Anterior cingulate cortex (tissue), 58 donors: ENCODE data around the gene XDH.

Experiments used
- DNase-seq, 58 donors: peaks; one replicate each; lab custom pipeline; 2025; lab: John Stamatoyannopoulos, UW

The XDH gene

GRCh38 chr2:31404302-31404701, 10.2 kb downstream of the XDH start:
- no peak for DNase-seq

DNA sequence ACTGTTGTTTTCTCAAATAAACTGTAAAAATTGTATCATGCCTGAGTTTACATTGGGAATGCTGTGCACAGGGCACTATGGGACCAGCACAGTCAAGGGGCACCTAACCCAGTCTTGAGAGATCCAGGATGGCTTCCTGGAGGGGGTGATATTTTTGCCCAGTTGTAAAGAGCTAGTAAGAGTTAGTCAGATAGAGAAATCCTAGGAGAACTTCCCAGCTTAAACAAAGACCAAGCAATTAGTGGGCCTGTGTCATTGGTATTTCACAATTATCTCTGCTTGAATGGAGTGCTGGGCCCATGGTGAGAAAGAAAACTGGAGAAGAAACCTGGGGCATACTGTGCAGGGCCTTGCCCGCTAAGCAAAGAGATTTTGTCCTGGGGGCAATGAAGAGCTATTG, 12.2 kb downstream of the XDH start:
- DNase-seq: no peak

DNA sequence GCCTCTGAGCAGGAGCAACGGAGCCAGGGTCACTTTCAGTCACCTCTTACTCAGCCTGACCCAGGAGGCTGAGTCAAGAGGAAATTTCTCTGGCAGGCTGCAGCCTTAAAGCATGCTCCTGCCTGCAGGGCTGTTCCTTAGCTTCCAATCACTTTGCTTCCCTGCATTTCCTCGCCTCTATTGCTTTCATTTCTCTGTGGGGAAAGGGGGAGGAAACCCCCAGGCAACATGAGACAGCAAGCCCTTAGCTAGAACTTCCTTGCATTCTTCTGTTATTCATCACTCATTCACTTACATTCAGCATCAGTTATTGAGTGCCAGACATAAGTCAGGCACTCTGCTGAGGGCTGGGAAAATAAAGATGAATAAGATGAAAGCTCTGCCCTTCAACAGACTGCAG, 13.0 kb downstream of the XDH start:
- no peak for DNase-seq

GRCh38 chr2:31398881-31399280, 15.7 kb downstream of the XDH start:
- DNase-seq: no peak

GRCh38 chr2:31397094-31397493, 17.4 kb downstream of the XDH start:
- peak in 25 of 58 donors; percentile 3 to 46 (median 11) for DNase-seq

DNA sequence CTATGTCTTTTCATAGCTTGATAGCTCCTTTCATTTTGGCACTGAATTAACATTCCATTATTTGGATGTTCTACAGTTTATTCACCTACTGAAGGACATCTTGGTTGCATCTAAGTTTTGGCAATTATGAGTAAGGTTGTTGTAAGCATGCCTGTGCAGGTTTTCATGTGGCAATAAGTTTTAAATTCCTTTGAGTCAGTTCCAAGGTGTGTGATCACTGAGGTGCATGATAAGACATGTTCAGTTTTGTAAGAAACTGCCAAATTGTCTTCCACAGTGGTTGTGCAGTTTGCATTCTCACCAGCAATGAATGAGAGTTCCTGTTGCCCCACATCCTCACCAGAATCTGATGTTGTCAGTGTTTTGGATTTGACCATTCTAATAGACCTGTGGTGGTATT, 24.2 kb downstream of the XDH start:
- no peak for DNase-seq

- DNase-seq: no peak
Measured at GRCh38 chr2:31388736-31389135, 25.8 kb downstream of the XDH start.

- DNase-seq: no peak
Measured at GRCh38 chr2:31387850-31388249, 26.7 kb downstream of the XDH start.

DNA sequence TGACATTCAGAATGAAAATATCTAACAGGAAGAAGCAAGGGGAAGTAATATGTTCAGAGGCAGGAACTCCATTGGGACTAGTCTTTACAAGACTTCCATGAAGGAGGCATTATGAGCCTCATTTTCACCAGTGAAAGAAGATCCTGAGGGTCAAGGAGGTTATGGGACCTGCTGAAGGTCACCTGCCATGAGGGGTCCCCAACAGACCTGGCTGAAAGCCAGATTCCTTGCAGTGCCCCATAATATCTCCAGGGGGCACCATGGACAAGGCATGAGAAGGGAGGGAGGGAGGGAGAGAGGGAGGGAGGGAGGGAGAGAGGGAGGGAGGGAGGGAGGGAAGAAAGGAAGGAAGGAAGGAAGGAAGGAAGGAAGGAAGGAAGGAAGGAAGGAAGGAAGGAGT, 27.9 kb downstream of the XDH start:
- DNase-seq: no peak

DNA sequence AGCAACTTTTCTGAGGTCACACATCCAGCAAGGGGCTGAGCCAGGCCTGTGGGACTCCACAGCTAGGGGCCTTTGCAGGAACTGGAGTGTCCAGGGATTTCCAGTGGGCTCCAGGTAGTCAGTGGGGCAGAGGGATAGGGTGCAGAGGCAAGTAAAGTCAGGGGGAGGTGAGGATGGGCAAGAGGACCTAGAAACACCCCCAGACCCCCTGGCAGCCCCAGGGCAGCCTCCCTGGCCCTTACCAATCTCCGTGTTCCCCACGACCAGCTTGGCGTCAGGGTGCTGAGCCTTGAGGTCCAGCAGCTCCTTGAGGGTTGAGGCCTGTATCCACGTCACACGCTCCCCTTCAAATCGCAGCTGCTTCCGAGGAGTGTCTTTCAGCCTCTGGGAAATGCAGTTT, 28.4 kb downstream of the XDH start:
- no peak for DNase-seq

DNA sequence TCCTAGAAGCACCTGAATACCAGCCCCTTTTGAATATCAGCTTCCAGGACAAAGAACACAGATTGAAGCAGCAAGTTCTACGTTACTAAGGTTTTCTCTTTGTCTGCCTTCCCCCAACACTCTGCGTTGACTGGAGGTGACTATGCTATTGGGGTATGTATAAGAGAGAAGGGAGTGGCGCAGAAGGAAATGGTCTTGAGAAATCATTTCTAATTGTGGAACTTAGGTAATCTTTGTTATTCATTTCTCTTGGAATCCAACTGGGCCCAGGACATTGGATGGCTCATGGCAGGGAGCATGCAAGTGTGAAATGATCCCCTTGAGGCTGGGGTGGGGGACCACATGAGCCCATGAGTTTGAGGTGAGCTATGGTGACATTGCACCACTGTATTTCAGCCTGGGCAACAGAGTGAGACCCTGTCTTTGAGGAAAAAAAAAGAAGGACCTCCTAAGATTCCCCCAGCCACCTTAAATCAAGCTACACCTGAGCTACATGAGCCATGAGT, 29.7 kb downstream of the XDH start:
- no peak for DNase-seq

- DNase-seq: no peak
Measured at GRCh38 chr2:31384351-31384750, 30.2 kb downstream of the XDH start.

- DNase-seq: no peak
Measured at GRCh38 chr2:31383471-31384153, 30.9 kb downstream of the XDH start.

DNA sequence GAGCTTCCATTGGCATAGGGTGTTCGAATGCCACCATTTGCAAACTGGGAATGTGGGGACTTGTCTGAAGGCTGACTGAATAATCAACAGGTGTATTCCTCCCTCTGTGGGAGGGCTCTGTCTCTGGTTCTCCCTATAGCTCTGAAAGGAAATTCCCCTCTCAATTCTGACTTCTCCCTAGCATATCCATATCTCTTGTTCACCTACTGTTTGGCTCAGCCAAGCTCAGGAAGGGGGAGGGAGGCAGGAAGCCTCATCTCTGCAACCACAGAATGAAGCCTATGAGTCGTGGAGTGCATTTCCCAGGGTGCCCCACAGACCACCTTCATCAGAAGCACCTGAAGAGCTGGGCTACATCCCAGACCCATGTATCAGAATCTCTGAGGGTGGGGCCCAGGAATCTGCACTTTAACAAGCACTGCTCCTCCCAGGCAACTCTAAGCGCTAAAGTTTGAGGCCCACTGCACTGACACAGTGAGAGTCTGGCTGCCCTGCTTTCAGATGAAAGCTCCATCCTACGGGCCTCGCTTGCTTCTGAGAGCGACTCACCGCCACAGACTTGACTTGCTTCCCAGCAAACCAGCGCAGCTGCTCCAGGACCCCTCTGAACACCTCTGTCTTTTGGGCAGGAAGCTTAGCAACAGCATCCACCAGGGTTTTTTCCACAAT, 32.0 kb downstream of the XDH start:
- DNase-seq: no peak

DNA sequence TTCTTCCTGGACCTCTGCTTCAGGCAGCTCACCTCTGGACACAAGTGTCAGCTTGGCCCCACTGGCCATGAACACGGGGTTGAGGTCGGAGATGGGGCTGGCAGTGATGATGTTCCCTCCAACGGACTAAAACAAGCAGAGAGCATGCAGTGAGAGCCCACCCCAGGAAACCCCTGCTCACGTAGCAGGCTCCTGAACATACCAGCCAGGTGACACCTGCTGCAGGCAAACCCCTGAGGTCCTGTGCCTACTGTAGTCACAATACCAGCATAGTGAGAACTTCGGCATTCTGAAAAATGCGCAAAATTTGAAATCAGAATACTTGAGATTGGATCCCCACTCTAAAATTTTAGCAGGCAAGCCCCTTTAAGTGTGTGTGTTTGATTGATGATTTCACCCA, 32.9 kb downstream of the XDH start:
- no peak for DNase-seq

DNA sequence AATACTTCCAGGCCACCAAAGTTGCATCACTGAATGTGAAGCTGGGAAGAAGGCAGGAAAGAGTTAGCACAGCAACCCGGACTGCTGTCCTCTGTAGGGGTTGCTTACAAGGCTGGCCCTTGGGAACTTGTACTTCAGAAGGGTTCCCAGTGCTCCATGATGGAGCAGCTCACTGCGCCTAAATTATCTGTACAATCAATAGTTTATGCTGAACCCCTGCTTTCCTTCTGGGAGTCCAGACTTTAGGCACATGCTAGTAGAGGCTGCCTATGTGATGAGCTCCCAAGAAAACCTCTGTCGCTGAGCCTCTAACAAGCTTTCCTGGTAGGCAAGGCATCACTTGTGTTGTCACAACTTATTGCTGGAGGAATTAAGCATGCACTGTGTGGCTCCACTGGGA, 34.3 kb downstream of the XDH start:
- DNase-seq: no peak

- DNase-seq: no peak
Measured at GRCh38 chr2:31379747-31380146, 34.8 kb downstream of the XDH start.

- no peak for DNase-seq
Measured at GRCh38 chr2:31378791-31379501, 35.6 kb downstream of the XDH start.

DNA sequence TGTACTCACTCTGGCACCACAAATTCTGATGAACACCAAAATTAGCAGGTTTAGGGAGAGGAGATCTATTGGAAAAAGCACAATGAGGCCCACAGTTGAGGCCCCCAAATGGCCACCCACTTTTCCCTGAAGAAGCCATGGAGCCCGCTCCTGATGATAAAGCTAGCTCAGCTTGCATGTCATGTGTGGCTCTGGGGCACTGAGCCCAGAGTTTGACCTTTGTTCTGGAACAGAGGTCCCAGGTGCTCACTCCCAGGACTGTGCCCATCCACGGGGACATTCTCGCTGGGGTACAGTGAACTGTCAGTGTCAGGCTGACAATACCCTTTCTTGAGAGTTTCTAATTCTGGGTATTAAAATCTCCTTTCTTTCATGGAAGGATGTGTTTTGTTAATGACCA, 36.2 kb downstream of the XDH start:
- no peak for DNase-seq

DNA sequence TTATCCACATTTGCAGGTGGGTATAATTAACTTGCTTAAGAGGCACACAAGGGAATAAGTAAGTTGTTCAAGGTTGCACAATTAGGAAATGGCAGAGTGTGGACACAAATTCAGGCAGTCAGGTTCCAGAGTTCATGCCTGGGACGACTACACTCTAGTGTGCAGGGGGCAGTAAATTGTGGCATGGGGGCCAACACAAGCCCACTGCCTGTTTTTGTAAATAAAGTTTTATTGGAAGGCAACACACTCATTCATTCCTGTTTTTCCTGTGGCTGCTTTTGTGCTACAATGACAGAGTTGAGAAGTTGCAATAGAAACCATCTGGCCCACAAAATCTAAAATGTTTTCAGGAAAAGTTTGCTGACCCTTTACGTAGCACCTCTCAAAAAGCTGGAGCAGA, 41.4 kb downstream of the XDH start:
- DNase-seq: no peak

GRCh38 chr2:31372097-31372496, 42.4 kb downstream of the XDH start:
- DNase-seq: no peak

GRCh38 chr2:31371691-31372090, 42.9 kb downstream of the XDH start:
- DNase-seq: no peak
